Transverse colon (tissue), 4 donors: ENCODE results near the gene SEPHS2. TPM values are rescaled to one million over a fixed set of nuclear protein-coding genes. Genes with fewer than 3 reads are reported as not detected.

ENCODE experiments used
- DNase-seq: peaks from one replicate; pipeline ENCODE4 v3.0.0-alpha.2; 2019
- H3K27ac ChIP-seq, 4 donors: fragments of 200-600 bp; sonication (generic); 2 replicates each; pipeline ENCODE4 v1.5.1; 2016 to 2018; ENCODE audit warnings: inconsistent platforms in 4 of 4
- H3K27me3 ChIP-seq: fragments of 200-600 bp; sonication (generic); 2 replicates; pipeline ENCODE4 v1.5.1; 2017; ENCODE audit warnings: inconsistent platforms
- H3K36me3 ChIP-seq, 4 donors: fragments of 200-600 bp; sonication (generic); 2 replicates each; pipeline ENCODE4 v1.5.1; 2017 to 2019; ENCODE audit warnings: inconsistent platforms in 4 of 4
- H3K4me1 ChIP-seq, 4 donors: fragments of 200-600 bp; sonication (generic); 2 replicates each; pipeline ENCODE4 v1.5.1; 2017 to 2020; ENCODE audit warnings: inconsistent platforms in 4 of 4
- H3K4me3 ChIP-seq, 4 donors: fragments of 200-600 bp; sonication (generic); 1 replicate in 1 of 4; 2 replicates in 3 of 4; pipeline versions ENCODE4 v1.5.1 to v1.6.1; 2017 to 2019; ENCODE audit warnings: inconsistent platforms in 4 of 4
- H3K9me3 ChIP-seq, 2 donors: fragments of 200-600 bp; sonication (generic); 2 replicates each; pipeline ENCODE4 v1.5.1; 2017 to 2019; ENCODE audit warnings: inconsistent platforms in 2 of 2
- EP300 ChIP-seq: sonication (generic); formaldehyde crosslinking; IDR thresholded peaks from one replicate; pipeline ENCODE4 v1.6.1; 2017; ENCODE audit warnings: antibody characterized with exemption, low read depth
- POLR2A ChIP-seq: fragments of 450-650 bp; IDR thresholded peaks from one replicate; pipeline ENCODE4 v1.6.1; 2016; ENCODE audit warnings: antibody characterized with exemption, mild to moderate bottlenecking, moderate library complexity
- POLR2AphosphoS5 ChIP-seq, 3 donors: sonication (generic); formaldehyde crosslinking; IDR thresholded peaks; one replicate each; pipeline ENCODE4 v1.6.1; 2016; ENCODE audit warnings: antibody characterized with exemption in 3 of 3
- WGBS, 2 donors: methylation state at CpG; one replicate each; pipeline ENCODE4 v1.1.5; 2018; ENCODE audit warnings: low coverage in 1 of 2; 5-methylcytosine and 5-hydroxymethylcytosine counted together
- in situ Hi-C, 4 donors: fragments of 200-750 bp; cut with MboI; loops; one replicate each; pipeline versions ENCODE4 v1.15.0 to v1.15.1; 2017; ENCODE audit warnings: low sequenced_read_pairs in 3 of 4, low pct_ligation_motif_present in 1 of 4, low pct_unique_long_range_greater_than_20kb in 1 of 4
- intact Hi-C: fragments of 100-400 bp; cut with DNase I; formaldehyde crosslinking; loops from one replicate; pipeline ENCODE4 v1.15.1; 2023; ENCODE audit warnings: low total_unique reads
- total RNA-seq, 4 donors: library from RNA; depleted of rRNA; stranded (reverse); fragments of >200 nt; gene quantifications; one replicate each; pipeline ENCODE4 v1.1.0, GENCODE V29; 2016
- TF ChIP-seq, protein P1 (sequence below), 5 experiments: fragments of 200-600 bp in 3 of 5; fragments of 450-650 bp in 2 of 5; sonication (generic) in 3 of 5; IDR thresholded peaks; 1 replicate in 2 of 5; 2 replicates in 3 of 5; pipeline ENCODE4 v1.5.1; 2016 to 2017; ENCODE audit warnings: antibody characterized with exemption in 5 of 5, inconsistent platforms in 3 of 5, mild to moderate bottlenecking in 2 of 5, moderate library complexity in 1 of 5

The SEPHS2 gene
- total RNA-seq, 4 donors from 2014 or later: 86.7 to 218 (median 151) TPM

DNA sequence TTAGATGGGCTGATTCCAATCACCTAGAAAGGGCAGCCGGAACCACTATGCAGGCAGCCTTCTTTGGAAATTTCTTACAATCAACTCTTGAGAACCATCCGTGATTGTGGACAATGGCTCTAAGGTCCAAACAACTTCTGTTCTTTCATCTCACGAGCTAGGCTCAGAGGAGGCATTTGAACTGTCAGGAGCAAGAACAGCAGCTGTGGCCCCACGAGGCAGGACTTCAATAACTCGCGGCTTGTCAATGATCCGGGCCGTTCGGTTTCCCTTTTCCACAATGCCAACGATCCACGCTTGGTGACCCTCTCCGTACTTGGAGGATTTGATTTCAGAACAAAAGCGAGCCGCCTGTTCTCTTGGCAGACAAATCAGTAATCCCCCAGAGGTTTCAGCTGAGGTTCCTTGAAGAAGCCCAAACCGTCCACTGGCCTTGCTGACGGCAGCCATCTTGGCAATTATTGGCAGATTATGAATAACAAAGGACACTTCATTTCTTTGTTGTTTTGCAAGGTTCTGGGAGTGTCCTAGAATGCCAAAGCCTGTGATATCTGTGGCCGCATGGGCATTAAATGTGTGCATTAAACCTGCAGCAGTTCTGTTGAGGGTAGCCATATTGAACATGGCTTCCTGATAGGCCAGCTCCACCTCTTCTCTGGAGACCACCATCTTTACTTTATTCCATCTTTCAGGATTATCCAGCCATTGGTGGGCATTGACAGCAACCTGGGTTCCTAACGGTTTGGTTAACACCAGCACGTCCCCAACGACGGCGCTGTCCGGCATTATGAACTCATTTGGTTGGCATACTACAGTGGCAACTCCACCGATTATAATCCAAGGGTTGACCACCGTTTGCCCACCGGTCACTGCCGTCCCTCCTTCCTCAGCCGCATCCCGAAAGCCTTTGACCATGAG is 1.2 kb downstream of the SEPHS2 start:
- intact Hi-C loops (loop anchor here (10.0 kb wide), 1 partner anchor 80 kb away; the partner anchor contains the start of gene ZNF768), in situ Hi-C loops (loop anchor here in 3 of 4 donors (10.0 to 25.0 kb wide), 3 partner anchors 80 to 160 kb away; partner anchors contain the start of genes ZNF688 (in 1 of the 3), ZNF764 (in 1 of the 3) and ZNF768 (in 1 of the 3))
- H3K9me3 ChIP-seq: no peaks in the 10 kb centered on the region
- no peak for DNase-seq
- H3K27me3 ChIP-seq: no peaks in the 10 kb centered on the region
- peaks cover 0 to 12% (median 0%) of the 10 kb centered on the region in 4 donors for H3K36me3 ChIP-seq
- H3K4me1 ChIP-seq: peaks cover 11 to 48% (median 32%) of the 10 kb centered on the region in 4 donors
- 82 to 87% methylated on average over 3 to 29 of the region's 29 CpGs for WGBS, 2 donors
- TF ChIP-seq, protein P1, sequence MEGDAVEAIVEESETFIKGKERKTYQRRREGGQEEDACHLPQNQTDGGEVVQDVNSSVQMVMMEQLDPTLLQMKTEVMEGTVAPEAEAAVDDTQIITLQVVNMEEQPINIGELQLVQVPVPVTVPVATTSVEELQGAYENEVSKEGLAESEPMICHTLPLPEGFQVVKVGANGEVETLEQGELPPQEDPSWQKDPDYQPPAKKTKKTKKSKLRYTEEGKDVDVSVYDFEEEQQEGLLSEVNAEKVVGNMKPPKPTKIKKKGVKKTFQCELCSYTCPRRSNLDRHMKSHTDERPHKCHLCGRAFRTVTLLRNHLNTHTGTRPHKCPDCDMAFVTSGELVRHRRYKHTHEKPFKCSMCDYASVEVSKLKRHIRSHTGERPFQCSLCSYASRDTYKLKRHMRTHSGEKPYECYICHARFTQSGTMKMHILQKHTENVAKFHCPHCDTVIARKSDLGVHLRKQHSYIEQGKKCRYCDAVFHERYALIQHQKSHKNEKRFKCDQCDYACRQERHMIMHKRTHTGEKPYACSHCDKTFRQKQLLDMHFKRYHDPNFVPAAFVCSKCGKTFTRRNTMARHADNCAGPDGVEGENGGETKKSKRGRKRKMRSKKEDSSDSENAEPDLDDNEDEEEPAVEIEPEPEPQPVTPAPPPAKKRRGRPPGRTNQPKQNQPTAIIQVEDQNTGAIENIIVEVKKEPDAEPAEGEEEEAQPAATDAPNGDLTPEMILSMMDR (IDR thresholded peaks at IDR 0.05): no peak
- TF ChIP-seq POLR2AphosphoS5 (IDR thresholded peaks at IDR 0.05) (no peak), EP300 (no peak)
- H3K27ac ChIP-seq: peak overlapping the region; percentile 93 to 99 (median 96)
- peak overlapping the region; percentile 70 to 99 (median 76) for H3K4me3 ChIP-seq

DNA sequence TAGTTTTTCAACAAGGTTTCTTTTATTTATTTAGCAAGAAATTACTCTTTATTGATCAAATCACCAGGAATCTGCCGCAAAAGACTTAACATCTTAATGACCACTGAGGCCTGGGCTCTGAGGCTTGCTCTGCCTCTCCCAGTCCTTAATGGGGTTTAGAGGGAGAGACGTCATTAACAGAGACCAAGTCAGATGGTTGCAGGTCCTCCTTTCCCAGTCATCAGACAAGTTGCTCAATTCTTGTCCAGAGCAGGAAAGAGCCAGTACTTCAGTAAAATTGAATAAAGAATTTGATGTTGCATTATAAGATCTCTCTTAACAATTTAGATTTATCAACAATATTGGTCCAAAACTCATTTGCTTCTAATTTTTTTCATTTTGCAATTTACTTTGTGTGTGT is 2.0 kb downstream of the SEPHS2 start:
- in situ Hi-C loops (loop anchor here in 3 of 4 donors (10.0 to 25.0 kb wide), 3 partner anchors 81 to 161 kb away; partner anchors contain the start of genes ZNF688 (in 1 of the 3), ZNF764 (in 1 of the 3) and ZNF768 (in 1 of the 3)), intact Hi-C loops (loop anchor here (10.0 kb wide), 1 partner anchor 81 kb away; the partner anchor contains the start of gene ZNF768)
- no peak for DNase-seq
- Histone ChIP-seq H3K4me1 (peaks cover 11 to 45% (median 31%) of the 10 kb centered on the region in 4 donors), H3K4me3 (peak overlapping the region in 1 of 4 donors; percentile 70), H3K36me3 (peaks cover 0 to 12% (median 0%) of the 10 kb centered on the region in 4 donors), H3K27me3 (no peaks in the 10 kb centered on the region), H3K9me3 (no peaks in the 10 kb centered on the region), H3K27ac (no peak overlapping the region)
- TF ChIP-seq POLR2AphosphoS5 (IDR thresholded peaks at IDR 0.05) (no peak), POLR2A (no peak), EP300 (no peak)
- TF ChIP-seq, protein P1 (IDR thresholded peaks at IDR 0.05): no peak
- 74 to 80% methylated on average over 1 to 2 of the region's 2 CpGs for WGBS, 2 donors

DNA sequence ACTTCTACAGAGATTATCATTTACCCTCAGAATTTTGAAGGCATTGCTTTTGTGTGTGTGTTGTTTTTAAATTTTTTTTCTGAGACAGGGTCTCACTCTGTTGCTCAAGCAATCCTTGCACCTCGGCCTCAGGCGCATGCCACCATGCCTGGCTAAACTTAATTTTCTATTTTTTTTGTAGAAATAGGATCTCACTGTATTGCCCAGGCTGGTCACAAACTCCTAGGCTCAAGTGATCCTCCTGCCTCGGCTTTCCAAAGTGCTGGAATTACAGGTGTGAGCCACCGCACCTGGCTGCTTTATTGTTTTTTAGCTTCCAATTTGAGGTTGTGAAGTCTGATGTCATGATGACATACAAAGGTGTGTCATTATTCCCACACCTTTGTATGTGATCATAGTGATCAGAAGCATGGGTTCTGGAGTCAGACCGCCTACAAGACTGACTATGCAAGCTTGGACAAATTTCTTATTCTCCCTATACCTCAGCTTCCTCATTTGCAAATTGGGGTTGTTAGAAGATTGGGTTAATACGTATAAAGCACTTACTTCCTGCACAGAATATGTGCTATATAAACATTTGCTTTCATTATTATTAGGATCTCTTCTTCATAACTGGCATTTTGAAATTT is 5.8 kb downstream of the SEPHS2 start:
- H3K4me3 ChIP-seq: no peak overlapping the region
- intact Hi-C loops (loop anchor here (10.0 kb wide), 1 partner anchor 85 kb away; the partner anchor contains the start of gene ZNF768), in situ Hi-C loops (loop anchor here (10.0 to 25.0 kb wide), 3 partner anchors 85 to 165 kb away; partner anchors contain the start of genes ZNF768 (in 2 of the 4), ZNF688 (in 1 of the 4) and ZNF764 (in 1 of the 4))
- no peak for DNase-seq
- H3K27ac ChIP-seq: no peak overlapping the region
- peaks cover 11 to 19% (median 15%) of the 10 kb centered on the region in 4 donors for H3K4me1 ChIP-seq
- TF ChIP-seq, protein P1 (IDR thresholded peaks at IDR 0.05): no peak
- TF ChIP-seq POLR2AphosphoS5 (IDR thresholded peaks at IDR 0.05) (no peak), EP300 (no peak), POLR2A (no peak)
- WGBS, 2 donors: 0 to 66% methylated on average over 1 to 6 of the region's 6 CpGs
- H3K36me3 ChIP-seq: peaks cover 0 to 12% (median 0%) of the 10 kb centered on the region in 4 donors
- H3K27me3 ChIP-seq: no peaks in the 10 kb centered on the region
- H3K9me3 ChIP-seq: no peaks in the 10 kb centered on the region
